HG02970 (cell line): ENCODE results near the gene OBI1.

Experiments used
- ATAC-seq: cut with Tn5 transposase; IDR thresholded peaks from one replicate; pipeline ENCODE4 v1.9.1; 2021; ENCODE audit warnings: mild to moderate bottlenecking, moderate library complexity, moderate number of reproducible peaks; ENCODE audit not compliant: unreplicated experiment, low FRiP score

Gene OBI1

DNA sequence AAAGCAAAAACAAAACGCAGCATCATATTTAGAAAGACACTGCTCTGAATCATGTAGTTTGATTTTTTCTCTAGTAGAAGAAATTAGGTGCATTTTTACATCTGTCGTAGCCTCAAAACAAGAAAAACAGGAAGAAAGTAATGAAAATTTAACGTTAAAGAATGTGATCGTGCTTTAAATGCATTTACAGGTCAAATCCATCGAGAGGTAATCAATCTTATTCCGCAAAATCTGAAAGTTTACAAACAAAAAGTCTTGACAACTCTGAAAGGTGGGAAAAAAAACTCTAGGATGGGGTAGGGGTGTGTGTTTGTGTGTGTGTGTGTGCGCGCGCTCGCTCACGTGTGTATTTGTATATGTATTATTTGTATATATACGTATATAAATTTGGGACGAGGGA is 65.8 kb downstream of the OBI1 start:
- ATAC-seq = no peak

DNA sequence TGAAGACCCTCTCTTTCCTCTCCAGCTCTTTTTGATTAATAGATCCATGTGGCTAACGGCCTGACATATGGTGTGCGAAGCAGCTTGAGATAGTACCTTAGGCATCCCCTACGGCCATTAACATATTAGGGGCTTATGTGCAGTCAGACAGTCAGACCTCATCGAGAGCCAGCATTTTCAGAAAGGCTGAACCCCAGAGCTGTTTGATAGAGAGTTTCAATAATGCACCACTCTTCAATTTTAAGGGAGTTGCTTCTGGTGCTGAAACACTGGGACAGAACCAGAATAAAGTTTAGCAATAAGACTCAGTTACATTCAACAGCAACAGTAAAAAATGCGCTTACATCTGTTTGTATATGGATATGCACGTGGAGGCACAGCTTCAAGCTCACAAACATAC is 66.4 kb downstream of the OBI1 start:
- no peak for ATAC-seq

DNA sequence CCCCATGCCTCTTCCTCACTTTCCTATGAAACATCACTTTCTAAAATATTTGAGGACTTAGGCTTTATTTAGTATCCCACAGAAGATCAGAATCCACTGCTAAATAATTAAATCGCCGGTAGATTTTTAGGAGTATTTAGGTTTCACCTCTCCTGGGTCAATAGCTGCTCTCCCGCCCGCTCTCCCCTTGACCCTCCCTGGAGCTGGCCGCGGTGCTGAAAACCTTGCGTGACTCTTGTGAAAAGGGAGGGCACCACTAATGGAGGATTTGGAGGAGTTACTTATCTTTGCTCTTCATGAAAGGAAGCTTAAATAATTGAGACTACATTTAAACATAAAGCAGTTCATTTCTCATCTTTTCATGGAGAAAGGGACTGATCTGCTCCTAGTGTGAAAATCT is 69.7 kb downstream of the OBI1 start:
- ATAC-seq = no peak

DNA sequence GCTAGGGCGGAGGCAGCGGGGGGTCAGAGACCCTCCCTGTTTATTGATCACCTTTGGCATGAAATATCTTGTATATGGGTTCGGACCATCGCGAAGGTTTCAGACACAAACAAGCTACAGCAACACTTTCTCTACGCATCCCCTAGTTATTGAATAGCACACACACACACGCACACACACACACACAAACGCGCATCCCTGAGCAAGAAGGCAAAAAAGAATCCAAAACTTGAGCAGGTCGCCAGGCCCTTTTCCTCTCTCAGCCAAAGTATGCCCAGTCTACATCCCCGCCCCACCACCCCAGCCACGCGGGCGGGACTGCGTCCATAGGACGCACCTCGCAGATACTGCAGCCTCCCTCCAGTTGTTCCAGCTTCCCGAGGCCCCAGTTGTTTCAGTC is 71.6 kb downstream of the OBI1 start:
- ATAC-seq = no peak

DNA sequence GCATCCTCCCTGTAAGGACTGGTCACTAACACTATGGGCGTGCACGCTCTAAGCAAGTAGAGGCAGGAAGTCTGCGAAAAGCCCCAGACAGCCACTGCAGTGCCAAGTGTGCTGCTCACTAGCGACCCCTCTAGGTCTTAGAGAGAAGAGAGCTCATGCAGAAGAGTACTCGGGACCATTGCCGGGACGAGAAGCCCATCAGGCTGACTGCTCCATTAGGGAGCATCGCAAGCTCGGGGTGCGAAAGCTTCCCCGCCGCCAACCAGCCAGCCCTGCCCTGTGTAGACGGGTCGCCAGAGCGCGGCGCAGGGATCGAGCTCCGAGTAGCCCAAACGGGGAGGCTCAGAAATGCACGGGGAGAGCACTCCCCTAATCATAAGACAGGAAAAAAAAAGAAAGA is 72.2 kb downstream of the OBI1 start:
- ATAC-seq = no peak

DNA sequence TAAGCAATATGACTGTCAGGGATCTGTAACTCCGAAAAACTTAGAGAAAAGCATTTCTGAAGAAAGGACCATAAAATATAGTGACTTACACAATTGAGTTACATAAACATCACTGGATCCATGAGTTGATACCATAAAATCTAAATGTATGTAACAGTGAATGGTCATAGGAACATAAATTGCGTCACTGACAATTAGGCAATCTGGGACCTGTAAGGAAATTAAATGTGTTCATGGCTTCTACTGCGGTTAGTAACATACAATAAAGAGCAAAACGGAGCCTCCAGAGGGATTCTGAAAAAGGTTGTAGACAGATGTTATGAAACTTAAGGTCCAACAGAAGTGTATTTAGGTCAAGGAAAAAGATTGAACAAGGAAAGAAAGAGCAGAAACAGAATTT is 82.7 kb downstream of the OBI1 start:
- no peak for ATAC-seq

DNA sequence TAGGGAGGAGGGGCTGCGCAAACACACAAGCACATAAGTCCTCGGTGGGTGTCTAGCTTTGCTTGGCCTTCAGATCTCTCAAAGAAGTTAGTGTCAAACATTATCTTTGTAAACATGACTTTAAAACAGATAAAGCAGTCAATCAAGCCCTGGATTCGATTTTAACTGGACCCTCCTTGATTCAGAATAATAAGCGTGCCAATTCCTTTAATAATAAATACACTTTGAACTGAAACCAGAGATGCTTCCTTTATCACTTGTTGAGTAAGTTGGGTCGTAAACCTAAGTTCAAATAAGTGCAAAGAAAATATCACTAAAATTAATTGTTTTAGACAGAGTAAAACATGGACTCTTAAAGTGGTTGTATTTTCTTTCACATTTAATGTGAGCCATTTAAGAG is 86.5 kb downstream of the OBI1 start:
- ATAC-seq = no peak

DNA sequence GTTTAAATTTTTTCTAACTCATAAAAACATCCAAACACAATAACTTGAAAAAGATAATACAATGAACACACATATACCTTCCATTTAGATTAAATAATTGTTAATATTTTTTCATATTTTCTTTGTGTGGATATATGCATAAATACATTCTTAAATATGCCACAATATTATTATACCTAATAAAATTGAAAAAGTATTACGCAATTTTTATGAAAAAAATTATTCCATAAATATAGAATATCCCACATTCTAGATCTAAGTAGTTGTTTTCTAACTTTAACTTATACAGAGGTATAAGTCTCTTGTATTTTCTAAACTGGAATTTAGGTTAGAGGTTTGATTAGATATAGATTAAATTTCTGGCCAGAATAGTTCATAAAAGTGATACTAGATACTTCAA is 89.9 kb downstream of the OBI1 start:
- ATAC-seq = no peak

DNA sequence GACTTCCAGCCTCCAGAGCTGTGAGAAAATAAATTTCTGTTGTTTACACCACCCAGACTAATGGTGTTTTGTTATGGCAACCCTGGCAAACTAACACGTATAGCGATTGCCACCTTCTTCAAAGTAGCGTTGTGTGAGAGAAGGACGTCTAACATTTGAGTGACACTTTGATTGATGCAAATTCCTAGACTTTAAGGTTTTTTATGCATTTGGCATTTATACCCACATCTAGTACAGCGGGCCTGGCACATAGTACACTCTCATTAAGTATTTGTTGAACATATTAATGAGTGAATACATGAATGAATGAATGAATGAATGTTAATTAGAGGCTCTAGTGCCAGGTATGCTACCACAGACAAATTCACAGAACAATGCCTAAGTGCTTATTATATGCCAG is 92.3 kb downstream of the OBI1 start:
- no peak for ATAC-seq
